Hindlimb muscle (tissue), 1 donor: ENCODE data around the gene AGA. TPM values are rescaled to one million over a fixed set of nuclear protein-coding genes. Genes with fewer than 3 reads are reported as not detected.

Source experiments
- DNase-seq: peaks from one replicate; pipeline ENCODE4 v3.0.0-alpha.2; 2013
- polyA plus RNA-seq: library from polyadenylated mRNA; unstranded; fragments of 120-200 nt; gene quantifications from one replicate; pipeline ENCODE4 v1.2.1, GENCODE V29; 2013; ENCODE audit not compliant: insufficient read length

AGA gene
- polyA plus RNA-seq, 1 donor, result 6.1 TPM

- DNase-seq, result no peak
Measured at GRCh38 chr4:177385576-177386277, 56.5 kb downstream of the AGA start.

DNA sequence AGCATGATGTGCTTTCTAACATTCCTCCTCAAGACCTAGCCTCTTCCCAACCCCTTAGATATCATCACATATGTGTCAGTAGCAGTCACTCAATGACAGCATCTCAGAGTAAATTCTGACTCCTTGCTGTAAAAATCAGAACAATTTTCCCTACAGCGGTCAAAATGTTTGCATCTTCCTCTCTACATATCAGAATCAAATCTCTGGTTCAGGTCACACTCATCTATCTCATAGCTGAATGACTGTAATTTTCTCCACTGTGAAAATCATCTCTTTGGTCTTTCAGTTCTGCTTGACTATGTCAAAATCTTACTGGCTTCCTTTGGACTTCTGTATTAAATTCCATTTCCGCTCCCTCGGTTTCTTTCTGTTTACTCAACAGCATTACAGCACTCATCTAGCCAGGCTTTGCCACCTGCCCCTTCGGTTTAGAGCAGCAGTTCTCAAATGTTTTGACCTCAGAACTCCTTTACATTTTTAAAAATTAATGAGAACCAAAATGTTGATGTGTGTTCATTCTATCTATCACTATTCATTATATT is 57.3 kb downstream of the AGA start:
- no peak for DNase-seq

DNA sequence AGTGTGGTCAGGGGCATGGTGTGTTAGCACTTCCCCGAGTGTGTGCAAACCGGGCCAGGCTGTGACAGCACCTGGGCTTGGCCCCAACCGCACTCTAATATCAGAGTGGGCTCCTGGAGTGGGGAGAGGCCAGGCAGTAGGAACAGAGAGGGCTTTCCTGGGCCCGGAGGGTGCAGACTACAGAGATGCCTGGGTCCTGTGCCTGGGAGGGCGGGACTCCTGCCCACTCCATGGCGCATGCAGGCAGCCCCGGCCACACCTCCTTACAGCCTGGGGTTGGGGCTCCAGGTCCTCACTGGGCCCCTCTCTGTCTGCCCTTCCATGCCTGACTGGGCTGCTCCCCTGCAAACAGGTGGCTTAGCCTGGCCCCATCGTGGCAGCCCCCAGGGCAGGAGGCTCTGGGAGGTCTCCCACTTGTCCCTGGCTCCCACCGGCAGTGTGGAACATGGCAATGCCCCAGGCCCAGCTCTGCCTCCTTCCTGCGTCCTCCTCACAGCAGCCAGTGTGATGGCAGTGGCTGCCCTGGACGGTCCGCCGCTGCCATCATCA is 60.4 kb downstream of the AGA start:
- no peak for DNase-seq

Other genes starting within 250 kb of the AGA start
- 3.0 TPM for gene NEIL3, start 132.6 kb downstream of the AGA start, polyA plus RNA-seq